Measurements from ENCODE around the gene PRSS57. TPM values are rescaled to one million over a fixed set of nuclear protein-coding genes. Genes with fewer than 3 reads are reported as not detected.

PRSS57 gene
- not detected in 2 replicates for total RNA-seq (2014; rRNA removed; shearing (Covaris generic))

GRCh38 chr19:695352-695949 is at the start of gene PRSS57:
TSS of gene PRSS57 (minus strand) at chr19:695452. CDS start at chr19:695430, 22 bp downstream.

GRCh38 chr19:708154-709143 is 13.2 kb upstream of the PRSS57 start, which contains the start of gene PALM:
TSS of gene PALM (plus strand) at chr19:708935. CDS start at chr19:709147, 212 bp downstream.

GRCh38 chr19:676339-677105 is 18.7 kb downstream of the PRSS57 start, which contains the start of gene FSTL3:
TSS of gene FSTL3 (plus strand) at chr19:676392. CDS start at chr19:676424, 32 bp downstream.

GRCh38 chr19:662962-663681 is 32.1 kb downstream of the PRSS57 start, which contains the start of gene RNF126:
TSS of gene RNF126 (minus strand) at chr19:663214. CDS start at chr19:663121, 93 bp downstream.

GRCh38 chr19:639253-640160 is 55.7 kb downstream of the PRSS57 start, which contains the start of gene FGF22:
TSS of gene FGF22 (plus strand) at chr19:639879. CDS start at chr19:639926, 47 bp downstream.

Other genes with a start within 250 kb of the PRSS57 start
- 2.1 and 2.3 TPM in 2 replicates for gene SHC2, start 234.4 kb downstream of the PRSS57 start, total RNA-seq (2014; rRNA removed; shearing (Covaris generic))
- gene MADCAM1, start 199.0 kb downstream of the PRSS57 start, total RNA-seq (2014; rRNA removed; shearing (Covaris generic)), result 0.08 TPM in 1 of 2 replicates, not detected in the other
- 43.4 and 51.0 TPM in 2 replicates for gene TPGS1, start 188.0 kb downstream of the PRSS57 start, total RNA-seq (2014; rRNA removed; shearing (Covaris generic))
- gene CDC34, start 163.7 kb downstream of the PRSS57 start, total RNA-seq (2014; rRNA removed; shearing (Covaris generic)), result 139 and 153 TPM in 2 replicates
- gene GZMM, start 151.4 kb downstream of the PRSS57 start, total RNA-seq (2014; rRNA removed; shearing (Covaris generic)), result 0.19 and 2.0 TPM in 2 replicates
- gene BSG, start 122.9 kb downstream of the PRSS57 start, total RNA-seq (2014; rRNA removed; shearing (Covaris generic)), result 466 and 497 TPM in 2 replicates
- 0.45 and 0.75 TPM in 2 replicates for gene HCN2, start 105.6 kb downstream of the PRSS57 start, total RNA-seq (2014; rRNA removed; shearing (Covaris generic))
- gene POLRMT, start 61.9 kb downstream of the PRSS57 start, total RNA-seq (2014; rRNA removed; shearing (Covaris generic)), result 46.5 and 59.4 TPM in 2 replicates
- 0.91 and 1.0 TPM in 2 replicates for gene FGF22, start 55.6 kb downstream of the PRSS57 start, total RNA-seq (2014; rRNA removed; shearing (Covaris generic))
- gene RNF126, start 32.2 kb downstream of the PRSS57 start, total RNA-seq (2014; rRNA removed; shearing (Covaris generic)), result 91.1 and 92.3 TPM in 2 replicates
- 71.8 and 87.6 TPM in 2 replicates for gene FSTL3, start 19.1 kb downstream of the PRSS57 start, total RNA-seq (2014; rRNA removed; shearing (Covaris generic))
- gene PALM, start 13.5 kb upstream of the PRSS57 start, total RNA-seq (2014; rRNA removed; shearing (Covaris generic)), result 4.7 and 5.1 TPM in 2 replicates
- 4.4 and 5.9 TPM in 2 replicates for gene MISP, start 55.7 kb upstream of the PRSS57 start, total RNA-seq (2014; rRNA removed; shearing (Covaris generic))
- gene PTBP1, start 102.0 kb upstream of the PRSS57 start, total RNA-seq (2014; rRNA removed; shearing (Covaris generic)), result 355 and 456 TPM in 2 replicates
- 0.03 TPM in 1 of 2 replicates, not detected in the other for gene PLPPR3, start 126.5 kb upstream of the PRSS57 start, total RNA-seq (2014; rRNA removed; shearing (Covaris generic))
- 0.45 TPM in 1 of 2 replicates, not detected in the other for gene AZU1, start 132.4 kb upstream of the PRSS57 start, total RNA-seq (2014; rRNA removed; shearing (Covaris generic))
- gene PRTN3, start 145.5 kb upstream of the PRSS57 start, total RNA-seq (2014; rRNA removed; shearing (Covaris generic)), result not detected in 2 replicates
- gene ELANE, start 156.9 kb upstream of the PRSS57 start, total RNA-seq (2014; rRNA removed; shearing (Covaris generic)), result 0.34 TPM in 1 of 2 replicates, not detected in the other
- gene CFD, start 164.2 kb upstream of the PRSS57 start, total RNA-seq (2014; rRNA removed; shearing (Covaris generic)), result 2.1 and 3.5 TPM in 2 replicates
- 20.4 and 25.1 TPM in 2 replicates for gene MED16, start 197.7 kb upstream of the PRSS57 start, total RNA-seq (2014; rRNA removed; shearing (Covaris generic))
- gene RNU6-9, start 198.0 kb upstream of the PRSS57 start, total RNA-seq (2014; rRNA removed; shearing (Covaris generic)), result not detected in 2 replicates
- gene R3HDM4, start 217.8 kb upstream of the PRSS57 start, total RNA-seq (2014; rRNA removed; shearing (Covaris generic)), result 24.9 and 26.8 TPM in 2 replicates
- not detected in 2 replicates for gene KISS1R, start 221.9 kb upstream of the PRSS57 start, total RNA-seq (2014; rRNA removed; shearing (Covaris generic))
- 2.0 and 3.1 TPM in 2 replicates for gene ARID3A, start 230.6 kb upstream of the PRSS57 start, total RNA-seq (2014; rRNA removed; shearing (Covaris generic))